ENCODE data around the gene NPTN.

The NPTN gene

DNA sequence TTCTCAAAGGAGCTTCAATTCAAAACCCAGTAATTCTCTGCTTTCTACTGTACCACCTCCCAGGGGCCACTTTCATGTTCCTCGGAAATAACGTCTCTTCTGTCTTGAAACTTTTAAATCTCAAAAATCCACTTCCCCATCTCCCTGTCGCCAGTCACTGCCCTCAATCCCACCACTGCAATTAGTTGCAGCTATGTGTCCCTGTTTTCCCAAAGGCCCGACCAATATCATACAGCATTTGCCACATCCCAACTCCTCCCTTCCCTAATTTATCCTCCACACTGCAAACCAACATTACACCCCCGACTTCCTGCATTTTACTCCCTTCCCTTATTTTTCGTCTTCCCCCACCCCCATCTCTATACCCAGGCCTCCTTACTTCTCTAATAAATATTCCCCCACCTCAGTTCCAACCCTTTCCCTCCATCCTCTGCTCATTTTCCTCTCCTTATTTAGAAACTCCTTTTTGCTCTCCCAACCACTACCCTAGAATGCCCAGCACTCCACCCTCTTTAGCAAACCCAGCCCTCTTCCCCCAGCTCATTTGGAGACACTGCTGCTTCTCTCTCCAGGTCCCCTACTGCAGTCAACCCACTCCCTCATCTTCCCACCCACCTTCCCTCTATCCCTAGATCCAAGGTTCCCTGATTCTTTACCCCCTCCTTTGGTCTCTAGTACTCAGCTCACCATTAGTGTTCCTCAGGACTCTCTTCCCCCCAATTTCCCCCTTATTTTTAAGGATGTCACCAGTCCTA, 1.1 kb downstream of the NPTN start:
- DNase-seq (ENCODE audit: low spot score): peak; percentile 40

DNA sequence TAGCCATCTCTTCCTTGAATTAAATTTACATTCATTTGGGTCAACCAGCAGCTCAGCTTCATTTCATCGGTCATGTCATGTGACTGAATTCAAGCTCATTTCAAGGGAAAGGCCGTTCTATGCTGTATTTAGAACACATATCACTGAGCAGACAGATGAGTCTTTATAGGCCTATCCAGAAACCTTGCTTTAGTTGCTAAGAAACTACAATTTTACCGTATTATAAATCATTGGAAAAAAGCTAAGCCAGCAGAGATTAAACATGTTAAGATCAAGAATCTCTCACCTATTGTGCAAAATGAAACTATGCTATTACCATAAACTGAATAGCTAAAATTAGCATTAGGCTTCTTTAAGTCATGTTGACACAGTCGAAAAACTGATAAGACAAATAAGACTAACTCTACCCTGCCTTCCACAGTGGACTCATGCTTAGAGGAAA, 2.2 kb downstream of the NPTN start:
- DNase-seq (ENCODE audit: low spot score): no peak

DNA sequence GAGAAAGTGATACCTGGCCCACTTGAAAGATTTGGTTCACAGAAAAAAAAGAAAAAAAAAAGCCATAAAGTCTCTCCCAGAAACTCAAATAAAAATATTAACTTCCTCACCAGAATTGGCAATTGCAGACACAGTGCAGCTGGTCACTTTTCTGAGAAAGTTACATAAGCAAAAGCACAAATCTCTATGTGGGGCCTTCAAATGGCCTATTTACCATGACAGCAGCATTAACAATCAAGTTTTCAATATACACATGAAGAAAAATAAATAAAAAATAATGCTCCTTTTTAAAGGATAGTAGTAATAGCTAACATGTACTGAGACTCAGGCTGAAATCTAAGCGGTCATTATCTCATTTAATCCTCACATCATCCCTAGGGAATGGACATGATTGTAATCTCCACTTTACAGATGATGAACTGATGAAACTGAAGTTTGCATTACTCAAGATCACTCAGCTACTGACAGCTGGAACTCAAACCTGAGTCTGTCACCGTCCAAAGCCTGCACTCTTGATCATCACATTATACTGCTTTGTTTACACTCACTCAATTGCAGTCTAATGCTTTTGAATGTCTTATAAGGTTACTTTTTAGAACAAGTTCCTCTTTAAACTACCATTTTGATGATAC, 3.3 kb downstream of the NPTN start:
- DNase-seq (ENCODE audit: low spot score): peak; percentile 39

DNA sequence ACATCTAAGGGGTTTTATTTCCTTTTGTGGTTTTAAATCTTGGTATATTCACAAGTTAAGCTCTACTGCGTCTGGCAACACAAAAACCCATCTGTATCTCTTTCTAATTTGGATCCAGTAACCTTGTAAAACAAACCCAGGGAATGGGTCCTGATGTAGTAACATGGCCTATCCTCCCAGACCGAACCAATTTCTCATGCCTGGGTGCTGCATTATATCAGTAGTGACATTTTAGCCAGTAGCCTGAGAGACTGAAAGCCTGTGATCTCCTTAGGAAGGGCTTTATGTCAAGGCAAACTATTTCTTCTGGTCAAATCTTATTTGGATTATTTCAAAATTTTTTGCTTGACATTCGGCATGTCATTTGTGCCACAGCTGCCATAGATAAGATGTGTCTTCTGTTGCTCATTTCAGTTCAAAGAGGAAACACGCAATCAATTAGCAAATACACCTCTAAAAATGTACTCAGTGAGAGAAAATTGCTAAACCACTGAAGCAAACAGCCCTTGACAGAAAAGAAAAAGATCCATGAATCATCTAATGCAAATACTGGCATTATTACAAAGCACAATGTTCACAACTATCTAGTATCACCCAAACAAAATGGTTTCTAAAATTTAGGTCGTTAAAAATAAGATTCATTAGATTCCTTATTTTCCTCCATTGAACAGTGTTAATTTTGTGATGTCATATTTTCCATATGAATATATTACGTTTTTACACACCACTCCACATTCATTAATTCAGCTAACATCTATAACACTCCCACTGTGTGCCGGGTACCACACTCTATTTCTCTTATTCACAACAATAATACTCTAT, 4.0 kb downstream of the NPTN start:
- no peak for DNase-seq (ENCODE audit: low spot score)

DNA sequence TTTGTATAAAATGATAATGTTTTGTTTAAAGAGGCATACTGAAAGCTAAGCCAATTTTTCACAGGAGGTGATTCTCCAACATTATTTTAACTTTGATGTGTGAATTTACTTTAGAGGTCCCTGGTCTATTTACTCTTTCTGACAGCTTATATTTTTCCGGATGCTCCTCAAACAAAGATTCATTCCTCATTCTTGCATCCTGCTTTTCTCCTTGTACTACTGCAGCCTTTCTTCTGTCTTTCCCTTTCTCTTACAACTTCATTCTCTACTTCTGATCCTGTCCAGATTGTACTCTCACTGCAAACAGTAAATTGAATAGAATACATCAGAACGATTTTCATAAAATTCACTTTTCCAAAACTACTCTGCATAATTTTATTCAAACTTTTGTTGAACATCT, 5.1 kb downstream of the NPTN start:
- DNase-seq (ENCODE audit: low spot score): no peak

DNA sequence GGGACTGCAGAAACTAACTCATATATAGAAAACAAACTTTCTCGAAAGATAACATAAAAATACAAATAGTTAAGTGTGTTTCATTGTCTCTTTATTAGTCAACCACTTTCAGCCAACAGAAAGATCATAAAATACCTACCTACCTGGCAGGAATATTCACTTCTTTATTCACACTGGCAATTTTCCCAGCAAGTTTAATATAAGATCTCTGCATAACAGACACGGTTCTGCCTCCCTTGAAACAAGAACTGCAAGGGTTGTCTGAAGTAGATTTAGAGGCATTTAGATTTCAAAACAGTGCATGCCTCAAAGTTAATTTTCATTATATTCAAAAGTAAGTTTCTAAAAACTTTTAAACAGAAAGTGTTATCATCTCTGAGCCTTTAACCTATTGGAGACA, 7.1 kb downstream of the NPTN start:
- DNase-seq (ENCODE audit: low spot score): no peak

DNA sequence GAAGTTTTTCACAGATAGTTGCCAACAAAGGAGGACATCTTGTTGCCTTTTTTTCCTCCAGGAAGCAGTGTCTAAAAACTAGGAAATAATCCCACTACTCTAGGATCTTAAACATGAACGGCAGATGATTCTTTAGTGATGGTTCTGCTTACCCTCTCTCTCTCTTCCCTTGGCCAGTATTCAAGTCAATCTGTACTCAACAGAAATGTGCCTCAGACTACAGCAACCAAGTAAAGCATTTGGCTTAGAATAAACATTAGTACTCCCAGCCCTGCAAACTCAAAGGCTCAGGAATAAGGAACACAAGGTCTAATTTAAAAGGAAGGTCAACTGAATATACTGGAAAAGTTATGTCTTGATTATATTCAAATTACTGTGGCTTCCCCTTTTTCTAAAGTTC, 8.7 kb downstream of the NPTN start:
- no peak for DNase-seq (ENCODE audit: low spot score)

DNA sequence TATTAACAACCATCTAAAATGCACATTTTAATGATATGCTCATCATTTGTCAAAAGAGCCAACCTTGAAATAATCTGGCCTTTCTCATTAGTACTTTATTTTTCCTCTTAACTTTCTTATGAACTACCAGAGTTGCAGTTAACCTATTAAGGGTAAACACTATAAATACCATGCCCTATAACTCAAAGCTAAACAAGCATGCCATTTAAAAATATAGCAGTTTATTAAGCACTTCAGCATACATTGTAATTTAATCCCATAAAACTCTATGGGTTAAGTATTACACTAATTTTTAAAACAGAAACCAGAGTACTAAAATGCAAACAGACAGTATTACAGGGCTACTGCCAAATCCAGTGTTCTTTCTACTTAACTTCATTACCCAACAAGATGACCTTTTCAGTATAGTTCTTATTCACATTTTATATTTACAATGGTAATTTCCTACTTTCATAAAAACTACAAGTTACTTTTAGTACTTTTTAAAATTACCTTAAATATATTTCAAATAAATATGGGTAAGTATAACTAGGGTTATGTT, 11.8 kb downstream of the NPTN start:
- DNase-seq (ENCODE audit: low spot score): no peak

DNA sequence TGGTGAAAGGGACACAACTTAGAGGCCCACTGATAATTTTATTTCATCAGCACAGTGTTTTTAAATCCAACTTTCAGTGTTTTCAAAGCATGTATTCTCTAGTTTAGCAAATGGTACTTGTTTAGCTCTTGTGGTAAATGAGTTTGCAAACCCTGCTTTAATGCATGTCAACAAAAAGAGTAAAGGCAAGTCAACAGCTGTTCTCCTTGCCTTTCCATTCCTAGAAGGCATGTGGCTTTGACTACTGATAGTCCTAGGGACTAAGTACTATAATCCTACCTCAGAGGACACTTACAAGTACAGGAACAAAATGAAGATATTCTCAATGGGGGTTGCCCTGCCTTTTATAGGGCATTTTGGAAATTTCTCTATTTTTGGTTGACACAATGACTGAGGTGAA, 13.1 kb downstream of the NPTN start:
- DNase-seq (ENCODE audit: low spot score): no peak

DNA sequence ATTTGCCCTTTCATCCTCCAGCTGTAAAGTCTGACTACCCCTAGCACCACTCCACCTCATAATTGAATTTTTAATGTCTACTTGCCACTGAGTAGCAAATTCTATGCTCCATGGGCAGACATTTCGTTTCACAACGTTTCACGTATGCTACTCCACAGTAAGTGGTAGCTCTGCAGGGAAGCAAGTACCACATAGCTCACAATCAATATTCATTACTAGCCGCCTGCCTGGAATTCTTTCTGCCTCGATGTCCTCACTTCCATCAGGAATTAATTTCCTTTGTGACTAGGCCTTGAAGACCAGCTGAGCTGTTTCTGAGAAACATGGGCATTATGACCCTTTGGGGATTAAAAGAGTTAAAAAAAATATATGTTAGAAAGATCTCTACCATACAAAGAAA, 15.3 kb downstream of the NPTN start:
- DNase-seq (ENCODE audit: low spot score): no peak

DNA sequence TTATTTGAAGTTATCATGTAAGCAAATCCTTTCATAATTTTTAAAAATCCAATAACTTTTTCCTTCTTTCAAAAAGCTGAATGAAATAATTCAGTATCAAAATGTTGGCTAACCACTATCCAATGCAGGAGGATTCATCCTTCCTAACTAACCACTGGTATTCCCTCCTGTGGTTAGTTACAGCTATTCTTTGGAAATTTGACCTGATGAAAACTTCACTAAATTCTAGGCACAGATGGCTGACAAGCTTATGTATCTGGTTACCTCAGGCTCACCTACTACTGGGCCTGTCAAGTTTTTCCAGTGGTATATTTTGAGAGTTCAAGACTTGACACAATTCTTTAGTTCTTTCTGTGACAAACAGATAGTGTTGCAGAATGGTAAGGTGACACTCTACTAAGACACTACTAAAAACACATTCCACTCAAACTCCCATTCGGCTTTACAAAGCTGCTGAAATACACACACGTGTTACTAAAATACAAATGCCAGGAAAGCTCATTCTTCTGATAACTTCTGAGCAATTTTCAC, 15.8 kb downstream of the NPTN start:
- DNase-seq (ENCODE audit: low spot score): no peak

DNA sequence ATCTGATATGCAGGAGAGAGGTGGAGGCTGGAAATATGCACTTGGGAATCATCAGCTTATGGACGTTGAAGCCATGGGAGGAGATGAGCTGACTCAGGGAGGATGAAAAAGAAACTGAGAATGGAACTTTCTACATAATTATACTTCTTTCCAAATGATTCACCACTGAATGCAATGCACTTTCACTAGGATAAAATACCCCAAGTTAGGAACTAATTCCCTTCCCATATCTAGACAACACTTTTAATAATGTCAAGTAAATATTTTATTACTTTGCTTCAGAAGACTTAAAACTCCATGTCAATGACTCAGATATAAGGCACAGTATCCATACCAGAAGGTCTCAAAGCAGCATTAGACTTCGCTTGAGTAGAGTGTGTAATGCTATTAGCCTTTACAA, 24.2 kb downstream of the NPTN start:
- no peak for DNase-seq (ENCODE audit: low spot score)

DNA sequence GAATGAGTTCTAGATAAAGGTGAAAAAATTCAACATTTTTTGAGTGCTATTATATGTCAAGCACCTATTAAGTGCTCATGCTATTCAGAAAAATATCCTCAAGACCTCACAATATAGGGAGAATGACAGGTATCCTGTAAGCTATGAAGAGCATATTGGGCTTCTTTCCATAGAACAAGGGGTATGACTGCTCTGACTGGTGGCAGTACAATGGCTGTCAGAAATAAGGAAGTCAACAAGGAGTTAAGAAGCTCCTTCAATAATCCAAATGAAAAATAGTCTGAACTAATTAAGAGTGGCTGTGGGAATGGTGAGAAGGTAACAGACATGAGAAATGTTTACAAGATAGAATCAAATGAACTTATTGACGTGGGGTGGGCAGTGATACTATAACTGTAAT, 24.7 kb downstream of the NPTN start:
- no peak for DNase-seq (ENCODE audit: low spot score)

DNA sequence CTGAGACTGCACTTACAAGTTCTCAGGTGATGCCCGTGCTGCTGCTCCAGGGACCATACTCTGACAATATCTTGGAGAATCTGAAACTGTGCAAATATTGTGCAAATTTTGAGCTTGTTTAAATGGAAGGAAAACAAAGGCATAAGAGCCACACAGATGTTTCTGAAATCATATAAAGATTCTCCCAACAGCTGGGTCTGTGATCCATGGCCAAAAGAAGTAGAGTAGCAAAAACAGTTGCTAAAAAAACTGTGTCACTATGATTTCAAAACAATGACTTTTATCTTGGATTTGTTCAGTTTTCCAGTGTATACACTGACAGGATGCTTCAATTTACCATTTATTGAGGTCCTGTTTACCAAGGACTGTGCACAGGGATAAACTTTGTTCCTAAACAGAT, 25.3 kb downstream of the NPTN start:
- no peak for DNase-seq (ENCODE audit: low spot score)

DNA sequence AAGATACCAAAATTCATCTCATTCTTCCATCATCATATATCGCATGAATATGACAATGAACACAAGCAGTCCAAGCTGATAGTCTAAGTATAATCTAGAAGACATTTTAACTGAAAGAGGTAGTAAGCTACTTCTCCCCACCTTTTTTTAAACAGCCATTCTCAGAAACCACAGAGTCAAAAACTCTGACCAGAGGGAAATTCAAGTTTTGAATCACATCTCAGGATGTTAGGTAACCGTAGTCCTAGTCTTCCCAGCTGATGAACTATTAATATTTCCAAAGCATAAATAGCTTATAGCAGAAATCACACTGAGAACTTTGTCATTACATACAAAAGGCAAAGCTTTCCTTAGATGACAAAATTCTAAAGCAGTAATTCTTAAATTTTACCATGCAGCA, 25.8 kb downstream of the NPTN start:
- DNase-seq (ENCODE audit: low spot score): no peak

DNA sequence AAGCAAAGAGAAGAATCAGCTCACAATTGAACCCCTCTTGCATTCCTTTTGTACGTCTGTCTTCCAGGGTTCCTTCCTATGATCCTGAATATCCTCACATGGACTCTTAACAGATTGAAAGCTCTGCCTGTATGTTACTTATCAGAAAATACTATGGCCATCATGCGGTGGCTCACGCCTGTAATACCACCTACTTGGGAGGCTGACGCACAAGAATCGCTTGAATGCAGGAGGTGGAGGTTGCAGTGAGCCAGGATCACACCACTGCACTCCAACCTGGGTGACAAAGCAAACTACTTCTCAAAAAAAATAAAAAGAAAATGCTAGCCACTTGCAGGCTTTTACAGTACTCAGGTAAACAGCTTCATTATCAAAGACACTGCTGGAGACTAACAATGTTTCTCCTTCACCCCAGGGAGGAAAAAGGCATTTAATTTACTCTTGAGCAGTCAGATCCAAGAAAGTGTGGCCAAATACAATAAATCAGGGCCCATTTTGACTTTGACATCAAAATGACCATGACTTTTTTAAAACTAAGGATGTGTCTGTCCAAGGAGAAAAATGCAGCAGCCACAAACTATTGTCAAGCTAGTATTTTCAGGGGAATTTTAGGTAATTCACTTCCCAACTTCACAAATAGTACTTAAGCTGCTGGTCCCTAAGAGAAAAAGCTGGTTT, 27.3 kb downstream of the NPTN start:
- DNase-seq (ENCODE audit: low spot score): no peak

DNA sequence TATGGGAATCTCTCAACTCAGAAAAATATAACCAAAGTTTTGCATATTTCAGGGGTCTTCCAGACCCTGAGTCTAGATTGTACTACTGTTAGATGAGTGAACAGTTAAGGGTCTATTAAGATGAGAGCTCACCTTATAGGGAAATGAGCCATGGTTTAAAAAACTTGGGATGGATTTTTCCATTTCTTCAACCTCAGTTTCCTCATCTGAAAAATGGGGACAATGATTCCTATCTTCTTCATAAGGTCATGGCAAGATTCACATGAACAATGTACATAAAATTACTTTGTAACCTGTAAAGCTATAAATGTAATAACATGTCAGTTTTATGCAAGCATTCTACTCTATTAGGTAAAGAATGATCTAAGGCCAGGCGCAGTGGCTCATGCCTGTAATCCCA, 28.7 kb downstream of the NPTN start:
- DNase-seq (ENCODE audit: low spot score): no peak

DNA sequence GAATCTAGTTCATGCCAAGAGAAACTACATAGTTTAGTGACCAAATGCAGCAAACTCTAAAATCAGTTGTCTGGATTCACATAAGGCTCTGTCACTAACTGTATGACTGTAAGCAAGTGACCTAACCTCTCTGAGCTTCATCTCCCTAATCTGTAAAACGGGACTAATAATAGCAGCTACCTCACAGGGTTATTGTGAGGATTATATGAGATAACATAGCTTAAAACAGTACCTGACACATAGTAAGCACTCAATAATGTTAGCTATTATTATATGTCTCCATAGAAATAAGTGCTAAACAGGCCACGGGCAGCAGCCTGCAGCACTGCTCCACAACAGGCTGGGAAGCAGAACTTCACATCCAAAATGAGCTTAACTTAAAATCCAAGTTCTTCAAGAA, 30.2 kb downstream of the NPTN start:
- no peak for DNase-seq (ENCODE audit: low spot score)

DNA sequence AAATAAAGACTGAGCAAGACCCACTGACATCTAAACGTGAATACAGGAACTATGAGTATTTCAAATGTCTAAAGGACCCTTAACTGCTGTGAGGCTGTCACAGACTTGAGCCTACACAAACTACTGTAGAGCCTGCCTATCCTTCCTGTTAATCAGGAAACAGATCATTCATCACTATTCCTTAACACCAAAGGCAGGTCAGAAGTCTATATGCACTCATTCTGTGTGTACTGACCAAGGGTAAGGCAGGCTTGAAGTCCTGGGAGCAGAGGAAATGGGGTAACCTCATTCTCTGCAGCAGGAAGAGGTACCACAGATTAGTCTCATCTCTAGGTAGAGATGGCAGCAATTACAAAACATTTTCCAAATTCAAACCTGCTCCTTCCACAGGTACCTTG, 30.7 kb downstream of the NPTN start:
- no peak for DNase-seq (ENCODE audit: low spot score)

DNA sequence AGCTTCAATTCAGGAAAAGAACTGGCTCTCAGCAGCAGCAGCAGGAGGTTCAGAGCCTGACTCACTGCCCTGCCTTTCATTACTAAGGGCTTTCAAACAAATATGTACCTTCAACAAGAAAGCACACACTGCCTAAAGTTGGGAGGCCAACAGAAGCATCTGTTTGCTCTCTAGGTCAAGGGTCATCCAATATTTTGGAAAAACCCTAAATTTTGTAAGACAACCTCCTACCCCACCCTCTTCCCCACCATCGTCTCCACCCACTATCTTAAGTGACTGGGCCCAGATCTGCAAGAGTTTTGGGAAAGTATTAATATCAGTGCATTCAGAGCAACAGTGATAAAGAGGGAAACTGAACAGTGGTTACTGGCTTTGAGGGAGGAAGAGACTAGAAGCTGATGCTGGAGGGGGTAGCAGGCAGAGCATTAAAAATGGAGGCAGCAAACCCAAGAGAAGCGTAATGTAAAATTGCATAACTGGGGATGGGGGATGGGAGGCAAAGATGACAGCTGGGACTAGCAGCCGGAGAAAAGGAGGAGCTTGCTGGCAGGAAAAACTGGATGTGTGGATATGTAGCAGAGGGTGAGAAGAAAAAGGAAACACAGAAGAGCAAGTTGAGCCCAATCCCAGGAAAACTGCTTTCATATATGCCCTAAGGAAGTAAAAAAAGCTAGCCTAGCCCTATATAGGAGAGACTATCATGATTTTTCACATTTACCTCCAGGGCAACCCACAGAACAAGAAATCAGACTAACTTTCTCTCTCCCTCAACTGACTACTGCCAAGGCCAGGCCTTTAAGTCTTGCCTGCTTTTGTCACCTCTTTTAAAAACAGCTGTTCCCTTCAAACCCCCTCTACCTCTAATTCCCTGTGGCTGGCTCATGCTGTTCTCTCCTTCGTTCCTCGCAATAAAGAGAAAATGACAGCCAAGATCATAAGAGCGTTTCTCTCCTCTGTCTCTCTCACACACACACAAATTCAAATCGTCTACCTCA, 31.4 kb downstream of the NPTN start:
- DNase-seq (ENCODE audit: low spot score): peak; percentile 46
